MM.1S (cell line): ENCODE data around the gene COL28A1.

Experiments used
- EZH2 ChIP-seq: fragments of 300-600 bp; sonication (generic); optimal IDR thresholded peaks from 2 replicates; pipeline ENCODE3; 2017; ENCODE audit warnings: low read depth, mild to moderate bottlenecking, antibody characterized with exemption, low read length, mixed read lengths
- EZH2phosphoT487 ChIP-seq: fragments of 300-600 bp; sonication (generic); IDR thresholded peaks from 2 replicates; pipeline ENCODE4 v1.6.1; 2018; ENCODE audit warnings: antibody characterized with exemption, low read length
- TF ChIP-seq, protein P1 (sequence below): fragments of 300-600 bp; sonication (generic); IDR thresholded peaks from 2 replicates; pipeline ENCODE4 v1.5.1; 2016; ENCODE audit warnings: antibody characterized with exemption, low read length, mixed read lengths

DNA sequence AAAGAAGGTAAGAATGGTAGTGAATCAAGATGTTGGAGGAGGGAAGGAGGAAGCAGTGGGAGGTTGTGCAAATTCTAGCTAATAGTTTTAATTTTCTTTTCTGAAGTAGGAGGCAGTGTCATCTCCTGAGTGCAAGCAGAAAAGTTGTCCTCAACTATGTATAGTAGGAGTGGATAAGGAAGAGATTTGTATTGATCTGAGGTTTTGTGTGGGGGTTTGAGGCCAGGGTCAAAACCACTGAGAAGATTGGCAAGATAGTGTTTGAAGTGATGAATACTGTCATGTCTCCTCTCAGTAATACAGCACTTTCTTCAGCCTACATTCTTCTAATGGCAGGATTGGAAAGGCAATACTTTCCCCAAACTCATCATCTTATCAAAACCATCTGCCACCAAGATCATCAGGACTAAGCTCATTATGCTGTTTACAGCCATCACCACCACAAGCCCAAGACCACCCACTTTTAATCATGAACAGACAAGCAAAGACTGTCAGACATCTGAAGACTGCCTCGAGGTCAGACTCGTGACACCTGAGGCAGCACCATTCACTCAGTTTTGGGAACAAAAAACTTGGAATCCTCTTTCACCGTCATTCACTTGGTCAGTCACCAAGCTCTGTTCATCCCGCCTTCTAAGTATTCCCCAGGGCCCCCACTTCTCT, 29.5 kb upstream of the COL28A1 start:
- TF ChIP-seq EZH2phosphoT487 (no peak), EZH2 (no peak)
- TF ChIP-seq, protein P1, sequence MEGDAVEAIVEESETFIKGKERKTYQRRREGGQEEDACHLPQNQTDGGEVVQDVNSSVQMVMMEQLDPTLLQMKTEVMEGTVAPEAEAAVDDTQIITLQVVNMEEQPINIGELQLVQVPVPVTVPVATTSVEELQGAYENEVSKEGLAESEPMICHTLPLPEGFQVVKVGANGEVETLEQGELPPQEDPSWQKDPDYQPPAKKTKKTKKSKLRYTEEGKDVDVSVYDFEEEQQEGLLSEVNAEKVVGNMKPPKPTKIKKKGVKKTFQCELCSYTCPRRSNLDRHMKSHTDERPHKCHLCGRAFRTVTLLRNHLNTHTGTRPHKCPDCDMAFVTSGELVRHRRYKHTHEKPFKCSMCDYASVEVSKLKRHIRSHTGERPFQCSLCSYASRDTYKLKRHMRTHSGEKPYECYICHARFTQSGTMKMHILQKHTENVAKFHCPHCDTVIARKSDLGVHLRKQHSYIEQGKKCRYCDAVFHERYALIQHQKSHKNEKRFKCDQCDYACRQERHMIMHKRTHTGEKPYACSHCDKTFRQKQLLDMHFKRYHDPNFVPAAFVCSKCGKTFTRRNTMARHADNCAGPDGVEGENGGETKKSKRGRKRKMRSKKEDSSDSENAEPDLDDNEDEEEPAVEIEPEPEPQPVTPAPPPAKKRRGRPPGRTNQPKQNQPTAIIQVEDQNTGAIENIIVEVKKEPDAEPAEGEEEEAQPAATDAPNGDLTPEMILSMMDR: no peak
